CD14-positive monocyte (primary cell): ENCODE results near the gene LHFPL3. TPM values are rescaled to one million over a fixed set of nuclear protein-coding genes. Genes with fewer than 3 reads are reported as not detected.

Experiments used
- DNase-seq, 3 donors: peaks; one replicate each; pipeline ENCODE4 v3.0.0-alpha.2; 2011 to 2022
- H2AFZ ChIP-seq: 2 replicates; pipeline ENCODE4 v1.6.0; 2012; ENCODE audit warnings: mild to moderate bottlenecking, low read depth, low read length, inconsistent platforms; ENCODE audit not compliant: insufficient read depth, poor library complexity, severe bottlenecking
- H3K27ac ChIP-seq, 2 donors: 1 replicate in 1 of 2; 2 replicates in 1 of 2; pipeline ENCODE4 v1.5.1; 2012 to 2013; ENCODE audit warnings: low read length in 2 of 2, control low read depth in 1 of 2, inconsistent platforms in 1 of 2, low read depth in 1 of 2, mild to moderate bottlenecking in 1 of 2
- H3K27me3 ChIP-seq, 2 donors: one replicate each; pipeline versions ENCODE4 v1.6.0 to v1.6.1; 2011 to 2013; ENCODE audit warnings: low read length in 2 of 2; ENCODE audit not compliant: control insufficient read depth in 2 of 2, insufficient read depth in 2 of 2
- H3K36me3 ChIP-seq, 2 donors: replicated peaks in 1 of 2; 1 replicate in 1 of 2; 2 replicates in 1 of 2; pipeline versions ENCODE4 v1.5.1 to v1.6.1; 2012 to 2013; ENCODE audit warnings: low read length in 2 of 2, control low read depth in 1 of 2, inconsistent platforms in 1 of 2, mild to moderate bottlenecking in 1 of 2; ENCODE audit not compliant: insufficient read depth in 2 of 2, control insufficient read depth in 1 of 2
- H3K4me1 ChIP-seq, 2 donors: 1 replicate in 1 of 2; 2 replicates in 1 of 2; pipeline versions ENCODE4 v1.5.1 to v1.6.1; 2012 to 2013; ENCODE audit warnings: low read length in 2 of 2, control low read depth in 1 of 2, inconsistent platforms in 1 of 2, mild to moderate bottlenecking in 1 of 2, moderate library complexity in 1 of 2; ENCODE audit not compliant: insufficient read depth in 2 of 2, control insufficient read depth in 1 of 2
- H3K4me2 ChIP-seq: replicated peaks from 2 replicates; pipeline ENCODE3; 2012; ENCODE audit warnings: low read length, moderate library complexity, mild to moderate bottlenecking; ENCODE audit not compliant: poor library complexity, severe bottlenecking; ENCODE audit errors: extremely low read depth
- H3K4me3 ChIP-seq, 3 experiments: fragments of 200-600 bp in 1 of 3; sonication (generic) in 1 of 3; replicated peaks in 1 of 3; 1 replicate in 2 of 3; 2 replicates in 1 of 3; pipeline ENCODE4 v1.5.1; 2011 to 2013; ENCODE audit warnings: low read length in 3 of 3, mild to moderate bottlenecking in 3 of 3, control low read depth in 2 of 3, low read depth in 2 of 3, inconsistent platforms in 1 of 3, moderate library complexity in 1 of 3
- H3K79me2 ChIP-seq: 2 replicates; pipeline ENCODE4 v1.6.0; 2012; ENCODE audit warnings: mild to moderate bottlenecking, control low read depth, inconsistent platforms, low read length, moderate library complexity; ENCODE audit not compliant: insufficient read depth
- H3K9ac ChIP-seq: 2 replicates; pipeline ENCODE4 v1.6.0; 2017; ENCODE audit warnings: low read length, mild to moderate bottlenecking; ENCODE audit not compliant: insufficient read depth, poor library complexity, severe bottlenecking
- H3K9me3 ChIP-seq, 2 donors: replicated peaks in 1 of 2; 1 replicate in 1 of 2; 2 replicates in 1 of 2; pipeline versions ENCODE4 v1.5.1 to v1.6.1; 2012 to 2013; ENCODE audit warnings: low read length in 2 of 2, control low read depth in 1 of 2; ENCODE audit not compliant: control insufficient read depth in 1 of 2, insufficient read depth in 1 of 2
- H4K20me1 ChIP-seq: 2 replicates; pipeline ENCODE4 v1.6.0; 2012; ENCODE audit warnings: mild to moderate bottlenecking, low read length, control low read depth, moderate library complexity; ENCODE audit not compliant: insufficient read depth
- H3K27ac Mint-ChIP-seq, 7 donors: one replicate each; pipeline ENCODE4 v1.8.0; 2020; ENCODE audit warnings: mild to moderate bottlenecking in 7 of 7, mixed read lengths in 7 of 7, moderate library complexity in 6 of 7, inconsistent platforms in 2 of 7
- H3K27me3 Mint-ChIP-seq, 3 donors: one replicate each; pipeline ENCODE4 v1.8.0; 2021 to 2022; ENCODE audit warnings: low read depth in 3 of 3, mild to moderate bottlenecking in 3 of 3, mixed read lengths in 3 of 3, moderate library complexity in 3 of 3, inconsistent platforms in 1 of 3
- H3K36me3 Mint-ChIP-seq, 2 donors: one replicate each; pipeline ENCODE4 v1.8.0; 2020; ENCODE audit warnings: mixed read lengths in 2 of 2, inconsistent platforms in 1 of 2, mild to moderate bottlenecking in 1 of 2
- H3K4me1 Mint-ChIP-seq: one replicate; pipeline ENCODE4 v1.8.0; 2020; ENCODE audit warnings: mild to moderate bottlenecking, mixed read lengths
- H3K4me3 Mint-ChIP-seq, 2 donors: one replicate each; pipeline ENCODE4 v1.8.0; 2020; ENCODE audit warnings: mild to moderate bottlenecking in 2 of 2, mixed read lengths in 2 of 2, moderate library complexity in 1 of 2
- H3K9me3 Mint-ChIP-seq, 7 donors: one replicate each; pipeline ENCODE4 v1.8.0; 2020 to 2022; ENCODE audit warnings: mixed read lengths in 7 of 7, mild to moderate bottlenecking in 6 of 7, moderate library complexity in 6 of 7, inconsistent platforms in 2 of 7
- WGBS: methylation state at CpG from one replicate; pipeline ENCODE4 v1.1.5; 2013; ENCODE audit warnings: missing lambda C conversion rate; ENCODE audit not compliant: insufficient coverage; 5-methylcytosine and 5-hydroxymethylcytosine counted together
- intact Hi-C, 2 donors: fragments of 100-400 bp; cut with micrococcal nuclease; formaldehyde crosslinking; loops; one replicate each; pipeline versions ENCODE4 v1.15.0 to v1.15.1; 2023
- polyA plus RNA-seq, 3 donors: library from polyadenylated mRNA; depleted of rRNA in 1 of 3; unstranded in 2 of 3; stranded (reverse) in 1 of 3; fragments of 300-500 nt in 2 of 3; fragments of >200 nt in 1 of 3; fragmentation: Illumina TruSeq in 2 of 3; gene quantifications; 1 replicate in 2 of 3; 2 replicates in 1 of 3; pipeline ENCODE4 v1.2.3, GENCODE V29; 2012 to 2021
- TF ChIP-seq, protein P1 (sequence below): fragments of 200-600 bp; IDR thresholded peaks from one replicate; pipeline ENCODE4 v1.8.0; 2022; ENCODE audit warnings: antibody characterized with exemption, mild to moderate bottlenecking

Gene LHFPL3
- polyA plus RNA-seq, 3 donors, result not detected

DNA sequence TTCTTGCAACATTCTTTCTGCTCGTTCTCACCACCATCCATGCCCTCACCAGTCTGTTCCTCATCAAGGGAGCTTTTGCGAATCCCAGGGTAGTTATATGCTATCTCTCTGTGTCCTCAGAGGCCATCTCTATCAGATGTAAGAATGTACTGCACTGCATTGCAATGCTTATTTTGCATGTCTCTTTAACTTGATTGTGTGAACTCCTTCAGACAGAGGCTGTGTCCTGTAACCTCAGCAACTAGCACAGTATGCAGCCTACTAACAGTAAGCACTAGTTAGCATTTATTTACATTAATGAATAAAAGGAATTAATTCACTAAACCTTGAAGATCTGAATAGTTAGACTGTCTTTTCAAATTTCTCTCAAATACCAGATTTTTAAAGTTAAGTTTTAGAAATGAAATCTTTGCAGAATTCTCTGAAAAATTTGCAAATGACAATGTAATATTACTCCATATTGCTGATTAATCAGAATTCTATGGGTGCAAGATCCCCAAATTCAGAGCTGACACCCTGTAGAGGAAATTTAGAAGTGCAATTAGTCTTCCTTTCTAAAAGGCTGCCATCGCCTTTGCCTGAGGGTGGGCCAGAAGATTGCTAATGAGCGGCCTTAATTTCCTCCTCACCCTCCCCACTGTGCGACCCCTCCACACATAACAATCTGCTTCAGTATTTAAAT is 10.3 kb upstream of the LHFPL3 start:
- Histone ChIP-seq H2AFZ (no peak overlapping the region), H3K4me2 (no peak overlapping the region), H3K9ac (no peak overlapping the region), H3K27me3 (no peaks in the 10 kb centered on the region), H3K79me2 (no peaks in the 10 kb centered on the region), H4K20me1 (no peaks in the 10 kb centered on the region), H3K36me3 (no peaks in the 10 kb centered on the region), H3K27ac (no peak overlapping the region), H3K4me3 (no peak overlapping the region), H3K4me1 (no peaks in the 10 kb centered on the region), H3K9me3 (peaks cover 4% of the 10 kb centered on the region in 2 donors)
- TF ChIP-seq, protein P1, sequence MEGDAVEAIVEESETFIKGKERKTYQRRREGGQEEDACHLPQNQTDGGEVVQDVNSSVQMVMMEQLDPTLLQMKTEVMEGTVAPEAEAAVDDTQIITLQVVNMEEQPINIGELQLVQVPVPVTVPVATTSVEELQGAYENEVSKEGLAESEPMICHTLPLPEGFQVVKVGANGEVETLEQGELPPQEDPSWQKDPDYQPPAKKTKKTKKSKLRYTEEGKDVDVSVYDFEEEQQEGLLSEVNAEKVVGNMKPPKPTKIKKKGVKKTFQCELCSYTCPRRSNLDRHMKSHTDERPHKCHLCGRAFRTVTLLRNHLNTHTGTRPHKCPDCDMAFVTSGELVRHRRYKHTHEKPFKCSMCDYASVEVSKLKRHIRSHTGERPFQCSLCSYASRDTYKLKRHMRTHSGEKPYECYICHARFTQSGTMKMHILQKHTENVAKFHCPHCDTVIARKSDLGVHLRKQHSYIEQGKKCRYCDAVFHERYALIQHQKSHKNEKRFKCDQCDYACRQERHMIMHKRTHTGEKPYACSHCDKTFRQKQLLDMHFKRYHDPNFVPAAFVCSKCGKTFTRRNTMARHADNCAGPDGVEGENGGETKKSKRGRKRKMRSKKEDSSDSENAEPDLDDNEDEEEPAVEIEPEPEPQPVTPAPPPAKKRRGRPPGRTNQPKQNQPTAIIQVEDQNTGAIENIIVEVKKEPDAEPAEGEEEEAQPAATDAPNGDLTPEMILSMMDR, result no peak
- peaks cover 0 to 3% (median 2%) of the 10 kb centered on the region in 3 donors for H3K27me3 Mint-ChIP-seq
- intact Hi-C loops, result no loop called here
- H3K4me3 Mint-ChIP-seq, result no peak overlapping the region
- no peak overlapping the region for H3K27ac Mint-ChIP-seq
- H3K4me1 Mint-ChIP-seq, result no peaks in the 10 kb centered on the region
- WGBS, result no CpG with 5 or more reads among the region's 5 CpGs
- H3K9me3 Mint-ChIP-seq, result peaks cover 2 to 17% (median 9%) of the 10 kb centered on the region in 7 donors
- DNase-seq, result no peak
- no peaks in the 10 kb centered on the region for H3K36me3 Mint-ChIP-seq

DNA sequence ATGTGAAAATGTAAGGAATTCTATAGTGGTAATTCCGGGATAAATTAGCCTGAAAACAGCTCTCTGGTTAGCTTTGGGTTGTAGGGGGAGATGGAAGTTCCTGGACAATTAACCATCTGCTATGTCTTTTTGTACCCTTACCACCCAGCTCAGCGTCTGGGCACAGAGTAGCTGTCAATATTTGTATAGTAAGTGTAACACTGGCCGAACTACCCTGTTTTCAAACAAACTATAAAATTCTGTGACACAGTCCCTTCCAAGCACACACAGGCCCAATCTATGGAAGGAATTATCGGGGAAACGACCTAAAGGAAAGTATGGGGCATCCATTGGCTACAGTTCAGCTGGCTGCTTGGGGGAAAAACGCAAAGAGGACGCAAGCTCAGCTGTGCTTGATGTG is 869 bp upstream of the LHFPL3 start:
- Histone ChIP-seq H3K4me3 (no peak overlapping the region), H4K20me1 (no peaks in the 10 kb centered on the region), H3K9ac (no peak overlapping the region), H3K9me3 (peaks cover 0 to 5% of the 10 kb centered on the region in 2 donors), H3K4me2 (no peak overlapping the region), H3K79me2 (no peaks in the 10 kb centered on the region), H3K4me1 (no peaks in the 10 kb centered on the region), H2AFZ (no peak overlapping the region), H3K27me3 (peaks cover 40 to 46% of the 10 kb centered on the region in 2 donors), H3K36me3 (no peaks in the 10 kb centered on the region), H3K27ac (no peak overlapping the region)
- DNase-seq, result no peak
- Mint-ChIP-seq H3K27ac (no peak overlapping the region), H3K4me1 (peaks cover 2% of the 10 kb centered on the region), H3K36me3 (peaks cover 0 to 2% of the 10 kb centered on the region in 2 donors), H3K4me3 (peak overlapping the region in 1 of 2 donors; percentile 80), H3K9me3 (peaks cover 0 to 15% (median 5%) of the 10 kb centered on the region in 7 donors), H3K27me3 (peaks cover 39 to 59% (median 45%) of the 10 kb centered on the region in 3 donors)
- TF ChIP-seq, protein P1, result no peak
- WGBS, result 46% methylated on average over 4 of the region's 7 CpGs
- intact Hi-C loops, result no loop called here
